ENCODE data around the gene GALNT12.
A peak's percentile ranks its signal among the peaks of the same experiment; 100 is the strongest.

GALNT12 gene

DNA sequence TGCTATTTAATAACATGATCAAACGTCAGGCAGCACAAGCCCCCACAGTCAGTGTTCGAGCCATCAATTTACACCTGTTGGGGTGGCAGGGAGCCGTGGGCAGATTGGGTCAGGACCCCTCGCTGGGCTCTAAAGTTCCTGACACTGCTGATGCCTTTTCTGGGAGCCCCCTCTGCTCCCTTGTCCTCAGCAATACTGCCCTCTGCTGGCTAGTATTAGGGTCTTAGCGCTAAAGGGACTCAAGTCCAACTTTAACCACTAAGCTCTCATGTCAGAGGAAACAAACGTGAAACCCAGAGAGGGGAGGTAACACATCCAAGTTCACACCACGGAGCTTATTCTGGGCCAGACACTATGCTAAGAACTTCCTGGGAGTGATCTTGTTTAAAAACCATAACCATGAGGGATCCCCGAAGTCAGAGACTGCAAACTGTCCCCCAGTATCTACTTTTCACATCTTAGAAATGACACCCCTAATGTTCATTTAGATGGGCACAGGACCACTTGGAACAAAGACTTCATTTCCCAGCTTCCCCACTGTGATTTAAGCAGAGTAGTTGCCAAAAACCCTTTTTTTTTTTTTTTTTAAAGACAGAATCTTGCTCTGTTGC lies 31.5 kb upstream of the GALNT12 start:
- Histone ChIP-seq H3K27ac (no peak overlapping the region), H3K4me3 (no peak overlapping the region)
- DNase-seq (ENCODE audit: low spot score) = no peak
- peak; percentile 49 for TF ChIP-seq CTCF (IDR thresholded peaks at IDR 0.05)

- Histone ChIP-seq H3K4me3 (no peak overlapping the region), H3K27ac (no peak overlapping the region)
- no peak for TF ChIP-seq CTCF (IDR thresholded peaks at IDR 0.05)
- DNase-seq (ENCODE audit: low spot score) = no peak
Observed at GRCh38 chr9:98777618-98778017, 29.9 kb upstream of the GALNT12 start.

- no peak for DNase-seq (ENCODE audit: low spot score)
Observed at GRCh38 chr9:98778251-98778650, 29.2 kb upstream of the GALNT12 start.

DNA sequence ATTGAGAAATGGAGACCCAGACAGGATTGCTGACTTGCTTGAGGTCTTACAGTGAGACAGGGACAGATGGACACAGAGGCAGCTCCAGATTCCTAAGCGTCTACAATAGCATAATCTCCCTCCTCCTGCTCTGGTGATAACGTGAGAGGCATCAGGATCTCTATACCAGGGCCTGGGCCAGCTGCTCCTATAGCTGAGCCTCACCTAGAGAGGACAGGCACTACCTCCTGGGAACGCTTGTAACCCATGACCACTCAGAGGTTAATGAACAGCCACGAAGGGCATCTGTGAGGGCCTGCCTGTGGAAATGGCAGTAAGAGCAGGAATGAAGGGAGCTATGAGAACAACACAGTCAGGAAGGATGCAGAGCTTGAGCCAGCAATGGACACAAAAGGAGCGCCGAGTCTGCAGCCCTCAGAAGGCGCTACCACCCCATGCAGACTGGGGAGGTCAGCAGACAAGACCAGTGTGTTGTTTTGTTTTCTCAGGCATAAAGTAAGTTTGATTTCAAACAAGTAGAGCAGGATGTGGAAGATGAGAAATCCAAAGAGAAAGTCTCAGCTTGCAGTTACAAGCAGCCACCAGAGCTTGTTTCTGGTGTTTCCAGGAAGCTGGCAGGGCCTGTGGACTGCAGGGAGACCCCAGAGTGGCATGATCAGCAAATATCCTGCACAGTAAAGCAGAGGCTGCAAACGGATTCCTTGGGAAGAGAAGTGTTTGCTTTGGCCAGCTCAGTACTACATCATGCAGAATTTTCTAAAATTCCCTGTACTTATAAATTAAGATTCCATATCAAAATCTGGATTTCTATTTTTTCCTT lies 28.5 kb upstream of the GALNT12 start:
- no peak for DNase-seq (ENCODE audit: low spot score)

More at GRCh38 chr9:98778251-98778650, 29.2 kb upstream of the GALNT12 start:
- Histone ChIP-seq H3K4me3 (no peak overlapping the region), H3K27ac (no peak overlapping the region)
- TF ChIP-seq CTCF (IDR thresholded peaks at IDR 0.05) = no peak

DNA sequence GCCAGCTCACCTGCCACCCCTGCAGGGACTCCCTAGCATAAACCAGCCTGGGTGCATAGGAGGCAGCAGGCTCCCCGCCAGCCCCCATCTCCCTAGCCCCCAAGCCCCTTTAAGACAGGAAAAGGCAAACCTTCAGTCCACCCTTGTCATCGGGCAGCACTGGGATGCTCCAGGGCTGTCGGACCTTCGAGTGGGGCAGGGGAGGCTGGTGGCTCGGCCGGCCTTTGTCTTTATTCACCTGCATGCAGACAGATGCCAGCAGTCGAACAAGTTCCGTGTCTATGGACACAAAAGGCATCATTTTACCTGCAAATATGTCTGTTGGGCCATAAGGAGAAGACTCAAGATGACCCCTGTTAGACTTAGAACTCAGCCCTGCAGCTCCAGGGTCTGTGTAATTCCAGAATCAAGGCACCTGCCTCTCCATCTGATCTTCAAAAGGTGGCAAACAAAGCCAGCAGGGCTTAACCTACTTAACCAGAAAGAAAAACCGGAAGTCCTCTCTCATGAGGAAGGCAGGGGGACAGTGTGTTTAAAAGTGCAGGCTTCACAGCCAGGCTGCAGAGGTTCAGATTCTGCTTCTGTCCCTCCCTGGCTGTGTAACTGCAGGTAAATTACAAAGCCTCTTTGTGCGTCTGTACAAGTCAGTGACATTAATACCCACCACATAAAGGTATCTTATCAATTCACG lies 27.3 kb upstream of the GALNT12 start:
- Histone ChIP-seq H3K4me3 (no peak overlapping the region), H3K27ac (no peak overlapping the region)

More for the DNA sequence above, 28.5 kb upstream of the GALNT12 start:
- no peak overlapping the region for H3K27ac ChIP-seq
- no peak for TF ChIP-seq CTCF (IDR thresholded peaks at IDR 0.05)
- no peak overlapping the region for H3K4me3 ChIP-seq

More for the DNA sequence above, 27.3 kb upstream of the GALNT12 start:
- no peak for DNase-seq (ENCODE audit: low spot score)
- TF ChIP-seq CTCF (IDR thresholded peaks at IDR 0.05) = no peak

Measured in coronary artery (tissue), 2 donors.